OCI-LY1 (cell line): ENCODE data around the gene ANKK1.

Experiments
- H2AFZ ChIP-seq: fragments of 200-600 bp; sonication (generic), shearing (Covaris generic); 2 replicates; pipeline ENCODE4 v1.6.0; 2014; ENCODE audit warnings: antibody characterized with exemption, mild to moderate bottlenecking, low read length
- H3F3A ChIP-seq: fragments of 200-600 bp; sonication (generic), shearing (Covaris generic); 2 replicates; pipeline ENCODE4 v1.6.0; 2014; ENCODE audit warnings: mild to moderate bottlenecking, antibody characterized with exemption, low read length, moderate library complexity; ENCODE audit not compliant: insufficient read depth
- H3K27ac ChIP-seq: fragments of 200-600 bp; sonication (generic); 2 replicates; pipeline ENCODE4 v1.5.1; 2014; ENCODE audit warnings: low read length, mixed run types, mild to moderate bottlenecking, low read depth; ENCODE audit not compliant: poor library complexity, severe bottlenecking
- H3K27me3 ChIP-seq: fragments of 200-600 bp; sonication (generic); 2 replicates; pipeline ENCODE4 v1.6.0; 2014; ENCODE audit warnings: antibody characterized with exemption, mild to moderate bottlenecking, low read length, moderate library complexity; ENCODE audit not compliant: insufficient read depth
- H3K36me3 ChIP-seq: fragments of 200-600 bp; sonication (generic); 2 replicates; pipeline ENCODE4 v1.6.1; 2014; ENCODE audit warnings: mild to moderate bottlenecking, antibody characterized with exemption, low read length, moderate library complexity, mixed read lengths; ENCODE audit not compliant: insufficient read depth
- H3K4me1 ChIP-seq: fragments of 200-600 bp; sonication (generic); 2 replicates; pipeline ENCODE4 v1.5.1; 2014; ENCODE audit warnings: mild to moderate bottlenecking, low read length, moderate library complexity; ENCODE audit not compliant: insufficient read depth, severe bottlenecking
- H3K4me2 ChIP-seq: fragments of 200-600 bp; sonication (generic), shearing (Covaris generic); 2 replicates; pipeline ENCODE4 v1.6.1; 2014; ENCODE audit warnings: low read length
- H3K4me3 ChIP-seq: fragments of 200-600 bp; sonication (generic); 2 replicates; pipeline ENCODE4 v1.5.1; 2014; ENCODE audit warnings: low read length, low read depth, mild to moderate bottlenecking, mixed read lengths; ENCODE audit not compliant: poor library complexity, severe bottlenecking
- H3K79me2 ChIP-seq: fragments of 200-600 bp; shearing (Covaris generic); 2 replicates; pipeline ENCODE4 v1.6.1; 2016; ENCODE audit warnings: mixed run types, low read length, mixed read lengths; ENCODE audit not compliant: insufficient read depth
- H3K9ac ChIP-seq: fragments of 200-600 bp; sonication (generic), shearing (Covaris generic); 2 replicates; pipeline ENCODE4 v1.6.1; 2014; ENCODE audit warnings: mild to moderate bottlenecking, low read length, mixed read lengths
- H3K9me2 ChIP-seq: fragments of 200-600 bp; sonication (generic), shearing (Covaris generic); 2 replicates; pipeline ENCODE4 v1.6.1; 2014; ENCODE audit warnings: low read depth, mild to moderate bottlenecking, low read length, mixed read lengths
- H3K9me3 ChIP-seq: fragments of 200-600 bp; shearing (Covaris generic); 2 replicates; pipeline ENCODE4 v1.6.1; 2014; ENCODE audit warnings: low read length, mixed read lengths
- H4K20me1 ChIP-seq: fragments of 200-600 bp; sonication (generic), shearing (Covaris generic); 2 replicates; pipeline ENCODE4 v1.6.0; 2016; ENCODE audit warnings: mild to moderate bottlenecking, low read length; ENCODE audit not compliant: insufficient read depth
- EZH2 ChIP-seq: fragments of 200-600 bp; sonication (generic), shearing (Covaris generic); IDR thresholded peaks from 2 replicates; pipeline ENCODE4 v1.8.0; 2017; ENCODE audit warnings: borderline replicate concordance, mixed run types, mild to moderate bottlenecking, antibody characterized with exemption, low read length, moderate library complexity, mixed read lengths
- TF ChIP-seq, protein P1 (sequence below): fragments of 200-600 bp; sonication (generic), shearing (Covaris generic); IDR thresholded peaks from 2 replicates; pipeline ENCODE4 v1.5.1; 2017; ENCODE audit warnings: mild to moderate bottlenecking, antibody characterized with exemption, low read length, moderate library complexity, mixed read lengths

The ANKK1 gene

DNA sequence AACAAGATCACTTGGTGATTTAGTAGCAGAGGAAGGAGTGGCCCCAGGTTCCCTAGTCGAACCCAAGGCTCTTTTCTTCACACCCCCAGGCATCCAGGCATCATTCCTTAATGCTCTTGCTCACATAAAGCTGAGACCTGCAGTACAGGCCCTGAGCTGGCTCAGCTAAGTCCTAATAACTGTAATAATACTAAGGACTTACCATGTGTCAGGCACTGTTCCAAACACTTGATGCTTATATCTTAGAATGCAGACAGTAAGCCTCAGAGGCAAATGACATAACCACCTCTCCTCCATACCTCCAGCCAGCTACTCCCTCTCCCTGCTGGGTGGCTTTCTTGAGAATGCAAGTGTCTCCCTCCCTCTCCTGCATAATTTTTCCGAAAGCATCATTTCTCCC, 33.2 kb downstream of the ANKK1 start:
- Histone ChIP-seq H3F3A (no peaks in the 10 kb centered on the region), H3K4me1 (no peaks in the 10 kb centered on the region), H3K9me3 (no peaks in the 10 kb centered on the region), H3K79me2 (no peaks in the 10 kb centered on the region), H2AFZ (no peak overlapping the region), H3K4me3 (no peak overlapping the region), H3K9me2 (no peaks in the 10 kb centered on the region), H3K4me2 (no peak overlapping the region), H3K9ac (no peak overlapping the region), H3K36me3 (no peaks in the 10 kb centered on the region), H3K27ac (no peak overlapping the region), H3K27me3 (no peaks in the 10 kb centered on the region), H4K20me1 (no peaks in the 10 kb centered on the region)
- TF ChIP-seq EZH2, result no peak
- TF ChIP-seq, protein P1, sequence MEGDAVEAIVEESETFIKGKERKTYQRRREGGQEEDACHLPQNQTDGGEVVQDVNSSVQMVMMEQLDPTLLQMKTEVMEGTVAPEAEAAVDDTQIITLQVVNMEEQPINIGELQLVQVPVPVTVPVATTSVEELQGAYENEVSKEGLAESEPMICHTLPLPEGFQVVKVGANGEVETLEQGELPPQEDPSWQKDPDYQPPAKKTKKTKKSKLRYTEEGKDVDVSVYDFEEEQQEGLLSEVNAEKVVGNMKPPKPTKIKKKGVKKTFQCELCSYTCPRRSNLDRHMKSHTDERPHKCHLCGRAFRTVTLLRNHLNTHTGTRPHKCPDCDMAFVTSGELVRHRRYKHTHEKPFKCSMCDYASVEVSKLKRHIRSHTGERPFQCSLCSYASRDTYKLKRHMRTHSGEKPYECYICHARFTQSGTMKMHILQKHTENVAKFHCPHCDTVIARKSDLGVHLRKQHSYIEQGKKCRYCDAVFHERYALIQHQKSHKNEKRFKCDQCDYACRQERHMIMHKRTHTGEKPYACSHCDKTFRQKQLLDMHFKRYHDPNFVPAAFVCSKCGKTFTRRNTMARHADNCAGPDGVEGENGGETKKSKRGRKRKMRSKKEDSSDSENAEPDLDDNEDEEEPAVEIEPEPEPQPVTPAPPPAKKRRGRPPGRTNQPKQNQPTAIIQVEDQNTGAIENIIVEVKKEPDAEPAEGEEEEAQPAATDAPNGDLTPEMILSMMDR, result no peak

DNA sequence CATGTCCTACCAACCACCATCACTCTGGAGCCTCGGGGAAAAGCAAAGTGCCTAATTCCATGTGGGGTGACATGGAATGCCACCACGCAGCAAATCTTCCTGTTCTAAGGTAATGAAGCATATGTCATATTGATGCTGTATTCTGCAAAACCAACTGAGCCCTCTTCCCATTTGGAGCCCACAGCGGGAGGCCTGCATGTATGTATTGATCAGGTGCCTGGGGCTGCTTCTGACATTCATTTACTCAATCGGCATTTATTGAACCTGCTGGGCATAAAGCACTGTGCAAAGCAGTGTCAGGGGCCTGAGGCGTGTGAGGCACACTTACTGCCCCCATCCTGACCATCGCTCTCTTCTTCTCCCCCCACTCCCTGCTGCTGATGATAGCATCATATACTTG, 39.1 kb downstream of the ANKK1 start:
- Histone ChIP-seq H3K36me3 (no peaks in the 10 kb centered on the region), H3K4me3 (no peak overlapping the region), H4K20me1 (no peaks in the 10 kb centered on the region), H3F3A (no peaks in the 10 kb centered on the region), H3K9me2 (no peaks in the 10 kb centered on the region), H3K27ac (no peak overlapping the region), H3K4me1 (no peaks in the 10 kb centered on the region), H3K9me3 (no peaks in the 10 kb centered on the region), H3K27me3 (no peaks in the 10 kb centered on the region), H3K9ac (no peak overlapping the region), H3K4me2 (no peak overlapping the region), H3K79me2 (no peaks in the 10 kb centered on the region), H2AFZ (no peak overlapping the region)
- TF ChIP-seq EZH2, result no peak
- TF ChIP-seq, protein P1, result no peak

DNA sequence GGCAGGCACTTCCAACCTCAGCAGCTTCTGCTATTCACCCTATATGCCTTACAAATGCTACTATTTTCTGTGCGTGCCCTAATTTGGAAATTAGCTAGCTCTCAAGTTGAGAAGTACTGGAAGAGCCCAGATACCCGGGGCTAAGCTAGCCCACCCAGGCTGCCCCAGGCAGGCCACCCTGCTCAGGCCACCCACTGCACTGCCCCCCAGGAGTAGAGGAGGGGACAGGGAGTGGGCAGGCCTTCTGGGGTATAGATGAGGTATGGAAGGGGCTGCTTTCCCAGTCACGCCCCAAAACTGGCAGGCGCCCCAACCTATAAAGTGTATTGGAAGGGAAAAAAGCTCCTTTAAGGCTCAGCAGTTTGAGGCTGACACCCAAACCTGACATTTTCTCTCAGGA, 44.2 kb downstream of the ANKK1 start:
- Histone ChIP-seq H3K9ac (no peak overlapping the region), H3K36me3 (no peaks in the 10 kb centered on the region), H3K27me3 (no peaks in the 10 kb centered on the region), H3K9me3 (no peaks in the 10 kb centered on the region), H3K4me1 (no peaks in the 10 kb centered on the region), H2AFZ (no peak overlapping the region), H3K79me2 (no peaks in the 10 kb centered on the region), H3K4me2 (no peak overlapping the region), H4K20me1 (no peaks in the 10 kb centered on the region), H3F3A (no peaks in the 10 kb centered on the region), H3K27ac (no peak overlapping the region), H3K4me3 (no peak overlapping the region), H3K9me2 (no peaks in the 10 kb centered on the region)
- TF ChIP-seq, protein P1, result no peak
- no peak for TF ChIP-seq EZH2
